GM23338 (cell line): ENCODE results near the gene CNGB1. TPM values are rescaled to one million over a fixed set of nuclear protein-coding genes. Genes with fewer than 3 reads are reported as not detected.
"Not testable (repeated sequence)": the region's sequence is repeated elsewhere in the genome, so short reads cannot be mapped to it uniquely, and the experiment has no call there.

Source experiments
- ATAC-seq: fragments of 200-7000 bp; cut with Tn5 transposase; 3 replicates; pipeline ENCODE4 v1.9.1; 2020
- DNase-seq: peaks from one replicate; pipeline ENCODE4 v3.0.0-alpha.2; 2015; ENCODE audit warnings: low spot score
- H2AFZ ChIP-seq: fragments of 200-600 bp; sonication (generic); 2 replicates; pipeline ENCODE4 v1.8.0; 2016; ENCODE audit warnings: antibody characterized with exemption, mild to moderate bottlenecking, moderate library complexity
- H3F3A ChIP-seq: fragments of 200-600 bp; sonication (generic); replicated peaks from 2 replicates; pipeline ENCODE4 v1.8.0; 2017; ENCODE audit warnings: antibody characterized with exemption, mixed run types, low read depth
- H3K27ac ChIP-seq: fragments of 200-600 bp; sonication (generic); 2 replicates; pipeline ENCODE4 v1.6.1; 2016; ENCODE audit warnings: low read depth
- H3K27me3 ChIP-seq: fragments of 200-600 bp; sonication (generic); 2 replicates; pipeline ENCODE4 v1.8.0; 2016; ENCODE audit warnings: mild to moderate bottlenecking, mixed run types, moderate library complexity; ENCODE audit not compliant: insufficient read depth
- H3K36me3 ChIP-seq: fragments of 200-600 bp; sonication (generic); 2 replicates; pipeline ENCODE4 v1.8.0; 2016; ENCODE audit warnings: mild to moderate bottlenecking; ENCODE audit not compliant: insufficient read depth
- H3K4me1 ChIP-seq: fragments of 200-600 bp; sonication (generic); 2 replicates; pipeline ENCODE4 v1.8.0; 2016; ENCODE audit warnings: mild to moderate bottlenecking, moderate library complexity; ENCODE audit not compliant: insufficient read depth
- H3K4me2 ChIP-seq: fragments of 200-600 bp; sonication (generic); 2 replicates; pipeline ENCODE4 v1.7.1; 2017; ENCODE audit warnings: mixed run types
- H3K4me3 ChIP-seq: fragments of 200-600 bp; sonication (generic); 2 replicates; pipeline ENCODE4 v1.6.1; 2016; ENCODE audit warnings: mixed run types
- H3K79me2 ChIP-seq: fragments of 200-600 bp; sonication (generic); replicated peaks from 2 replicates; pipeline ENCODE4 v1.8.0; 2017; ENCODE audit warnings: mild to moderate bottlenecking; ENCODE audit not compliant: insufficient read depth
- H3K9me2 ChIP-seq: fragments of 200-600 bp; sonication (generic); 2 replicates; pipeline ENCODE4 v1.8.0; 2017; ENCODE audit not compliant: insufficient read depth
- H4K20me1 ChIP-seq: fragments of 200-600 bp; sonication (generic); replicated peaks from 2 replicates; pipeline ENCODE4 v1.8.0; 2017; ENCODE audit warnings: mild to moderate bottlenecking; ENCODE audit not compliant: insufficient read depth
- H3K27ac Mint-ChIP-seq: 2 replicates; pipeline ENCODE4 v1.8.0; 2020; ENCODE audit warnings: inconsistent platforms, mild to moderate bottlenecking, moderate library complexity, mixed read lengths
- H3K27me3 Mint-ChIP-seq: 3 replicates; pipeline ENCODE4 v1.8.0; 2022; ENCODE audit warnings: low read depth, mild to moderate bottlenecking, moderate library complexity, mixed read lengths, inconsistent platforms; ENCODE audit not compliant: insufficient read depth, poor library complexity
- H3K36me3 Mint-ChIP-seq: 3 replicates; pipeline ENCODE4 v1.8.0; 2021; ENCODE audit warnings: low read depth, mild to moderate bottlenecking, inconsistent platforms, moderate library complexity, mixed read lengths
- H3K4me1 Mint-ChIP-seq: 3 replicates; pipeline ENCODE4 v1.8.0; 2020; ENCODE audit warnings: mild to moderate bottlenecking, inconsistent platforms, mixed read lengths
- H3K4me3 Mint-ChIP-seq: 3 replicates; pipeline ENCODE4 v1.8.0; 2021; ENCODE audit warnings: moderate library complexity, mild to moderate bottlenecking, inconsistent platforms, mixed read lengths
- H3K9me3 Mint-ChIP-seq: 3 replicates; pipeline ENCODE4 v1.8.0; 2020; ENCODE audit warnings: moderate library complexity, mild to moderate bottlenecking, inconsistent platforms, mixed read lengths
- CREB1 ChIP-seq: fragments of 250-450 bp; sonication (Bioruptor Pico); IDR thresholded peaks from 2 replicates; pipeline ENCODE4 v1.5.0; 2020; ENCODE audit warnings: low read depth, mild to moderate bottlenecking, moderate library complexity
- EZH2 ChIP-seq: fragments of 200-600 bp; sonication (generic); IDR thresholded peaks from one replicate; pipeline ENCODE4 v1.8.0; 2017; ENCODE audit warnings: antibody characterized with exemption, mild to moderate bottlenecking, low read depth; ENCODE audit not compliant: unreplicated experiment
- EZH2phosphoT487 ChIP-seq: fragments of 200-600 bp; sonication (generic); IDR thresholded peaks from one replicate; pipeline ENCODE4 v1.8.1; 2018; ENCODE audit warnings: antibody characterized with exemption; ENCODE audit not compliant: unreplicated experiment
- JUNB ChIP-seq: IDR thresholded peaks from one replicate; pipeline ENCODE4 v1.6.1; 2016; ENCODE audit warnings: antibody characterized with exemption; ENCODE audit not compliant: unreplicated experiment
- ZNF331 ChIP-seq: fragments of 250-450 bp; sonication (Bioruptor Pico); IDR thresholded peaks from 2 replicates; pipeline ENCODE4 v1.5.0; 2020; ENCODE audit warnings: low read depth, mild to moderate bottlenecking, moderate library complexity
- polyA plus RNA-seq: library from polyadenylated mRNA; unstranded; fragments of >200 nt; fragmentation: Nextera tagmentation; extraction: Ambion mirVana; gene quantifications from 2 replicates; pipeline ENCODE4 v1.2.1, GENCODE V29; 2016
- total RNA-seq: library from RNA; depleted of rRNA; stranded (reverse); fragments of >200 nt; shearing (Covaris generic); gene quantifications from 2 replicates; pipeline ENCODE4 v1.2.3, GENCODE V29; 2014
- TF ChIP-seq, protein P1 (sequence below): IDR thresholded peaks from 2 replicates; pipeline ENCODE4 v1.6.1; 2016; ENCODE audit warnings: antibody characterized with exemption
- TF ChIP-seq, protein P2 (sequence below), 2 experiments: fragments of 200-600 bp in 1 of 2; sonication (generic) in 1 of 2; conservative IDR thresholded peaks; 2 replicates each; pipeline versions ENCODE4 v1.5.1 to v1.6.1; 2016 to 2017; ENCODE audit warnings: antibody characterized with exemption in 2 of 2, low read depth in 2 of 2, mild to moderate bottlenecking in 2 of 2, moderate library complexity in 1 of 2
- TF ChIP-seq, protein P3 (sequence below): IDR thresholded peaks from one replicate; pipeline ENCODE4 v1.6.1; 2018; ENCODE audit warnings: antibody characterized with exemption; ENCODE audit not compliant: unreplicated experiment

Gene CNGB1
- total and polyA plus RNA-seq, 2 experiments from 2014 or later = not detected

DNA sequence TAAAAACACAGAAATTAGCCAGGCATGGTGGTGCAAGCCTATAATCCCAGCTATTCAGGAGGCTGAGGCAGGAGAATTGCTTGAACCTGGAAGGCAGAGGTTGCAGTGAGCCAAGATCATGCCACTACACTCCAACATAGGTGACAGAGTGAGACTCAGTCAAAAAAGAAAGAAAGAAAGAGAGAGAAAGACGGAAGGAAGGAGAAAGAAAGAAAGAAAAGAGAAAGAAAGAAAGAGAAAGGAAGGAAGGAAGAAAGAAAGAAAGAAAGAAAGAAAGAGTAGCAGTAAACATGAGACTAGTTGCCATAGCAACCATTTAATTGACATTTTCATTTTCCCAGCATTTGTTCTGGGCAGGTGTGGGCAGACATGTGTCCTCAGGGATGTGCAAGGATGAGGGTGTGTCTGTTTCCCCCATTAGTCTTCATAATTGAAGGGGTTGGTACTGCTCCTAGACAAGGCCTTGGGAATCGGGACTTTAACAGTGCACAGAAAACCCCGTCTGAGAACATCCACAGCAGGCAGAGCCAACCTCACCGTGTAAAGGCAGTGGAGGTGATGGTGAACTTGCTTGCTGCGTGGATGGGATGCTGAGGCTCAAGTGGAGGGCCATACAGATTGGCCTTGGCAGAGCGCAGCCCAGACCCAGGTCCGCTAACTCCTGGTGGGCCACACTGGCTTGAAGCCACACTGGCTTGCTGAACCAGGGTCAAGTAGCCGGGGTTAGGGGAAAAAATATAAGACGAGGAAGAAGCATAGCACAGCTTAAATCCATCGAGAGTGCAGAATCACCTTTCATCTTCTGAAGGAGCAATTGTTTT is 133.4 kb downstream of the CNGB1 start:
- Mint-ChIP-seq H3K27ac (no peak overlapping the region), H3K9me3 (no peaks in the 10 kb centered on the region)
- peak; percentile 32 for ATAC-seq

DNA sequence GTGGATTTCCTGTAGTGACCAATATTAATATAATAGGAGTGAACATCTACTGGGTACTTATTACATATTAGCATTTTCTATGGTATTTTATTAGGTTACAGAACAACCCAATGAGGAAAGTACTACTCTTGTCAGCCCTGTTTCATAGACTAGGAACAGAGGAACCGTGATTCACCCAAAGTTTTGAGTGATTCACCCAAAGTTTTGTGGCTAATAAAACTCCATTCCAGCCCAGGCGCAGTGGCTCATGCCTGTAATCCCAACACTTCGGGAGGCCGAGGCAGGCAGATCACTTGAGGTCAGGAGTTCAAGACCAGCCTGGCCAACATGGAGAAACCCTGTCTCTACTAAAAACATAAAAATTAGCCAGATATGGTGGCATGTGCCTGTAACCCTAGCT is 135.5 kb downstream of the CNGB1 start:
- not testable (repeated sequence) for H3K36me3 ChIP-seq, H3K79me2 ChIP-seq, H3K4me3 Mint-ChIP-seq, H3K36me3 Mint-ChIP-seq, H4K20me1 ChIP-seq, H2AFZ ChIP-seq, H3K9me3 Mint-ChIP-seq, H3K9me2 ChIP-seq, H3K4me3 ChIP-seq, DNase-seq, H3K4me2 ChIP-seq, H3F3A ChIP-seq, ATAC-seq, H3K27ac ChIP-seq, H3K27me3 ChIP-seq
- H3K27me3 Mint-ChIP-seq = peaks cover 12% of the 10 kb centered on the region
- peak overlapping the region; percentile 28; the same call in 1 of the 2 replicates for H3K27ac Mint-ChIP-seq
- H3K4me1 Mint-ChIP-seq = peaks cover 25% of the 10 kb centered on the region
- peaks cover 20% of the 10 kb centered on the region for H3K4me1 ChIP-seq

More for the DNA sequence above, 133.4 kb downstream of the CNGB1 start:
- Histone ChIP-seq H3K36me3 (no peaks in the 10 kb centered on the region), H2AFZ (peak overlapping the region; percentile 90), H3F3A (peaks cover 4% of the 10 kb centered on the region; the same call in 1 of the 2 replicates), H3K4me1 (peaks cover 20% of the 10 kb centered on the region), H4K20me1 (no peaks in the 10 kb centered on the region), H3K4me2 (no peak overlapping the region; the same call in 1 of the 2 replicates), H3K4me3 (no peak overlapping the region), H3K27ac (peak overlapping the region; percentile 45), H3K9me2 (no peaks in the 10 kb centered on the region), H3K27me3 (no peaks in the 10 kb centered on the region), H3K79me2 (no peaks in the 10 kb centered on the region)
- peaks cover 9% of the 10 kb centered on the region for H3K27me3 Mint-ChIP-seq
- H3K36me3 Mint-ChIP-seq = no peaks in the 10 kb centered on the region; the same call in 2 of the 3 replicates
- peak; percentile 22 for DNase-seq
- H3K4me3 Mint-ChIP-seq = no peak overlapping the region
- H3K4me1 Mint-ChIP-seq = peaks cover 31% of the 10 kb centered on the region
- TF ChIP-seq, protein P1, sequence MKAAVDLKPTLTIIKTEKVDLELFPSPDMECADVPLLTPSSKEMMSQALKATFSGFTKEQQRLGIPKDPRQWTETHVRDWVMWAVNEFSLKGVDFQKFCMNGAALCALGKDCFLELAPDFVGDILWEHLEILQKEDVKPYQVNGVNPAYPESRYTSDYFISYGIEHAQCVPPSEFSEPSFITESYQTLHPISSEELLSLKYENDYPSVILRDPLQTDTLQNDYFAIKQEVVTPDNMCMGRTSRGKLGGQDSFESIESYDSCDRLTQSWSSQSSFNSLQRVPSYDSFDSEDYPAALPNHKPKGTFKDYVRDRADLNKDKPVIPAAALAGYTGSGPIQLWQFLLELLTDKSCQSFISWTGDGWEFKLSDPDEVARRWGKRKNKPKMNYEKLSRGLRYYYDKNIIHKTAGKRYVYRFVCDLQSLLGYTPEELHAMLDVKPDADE = no peak
- TF ChIP-seq JUNB (no peak), ZNF331 (no peak)
- TF ChIP-seq, protein P2, sequence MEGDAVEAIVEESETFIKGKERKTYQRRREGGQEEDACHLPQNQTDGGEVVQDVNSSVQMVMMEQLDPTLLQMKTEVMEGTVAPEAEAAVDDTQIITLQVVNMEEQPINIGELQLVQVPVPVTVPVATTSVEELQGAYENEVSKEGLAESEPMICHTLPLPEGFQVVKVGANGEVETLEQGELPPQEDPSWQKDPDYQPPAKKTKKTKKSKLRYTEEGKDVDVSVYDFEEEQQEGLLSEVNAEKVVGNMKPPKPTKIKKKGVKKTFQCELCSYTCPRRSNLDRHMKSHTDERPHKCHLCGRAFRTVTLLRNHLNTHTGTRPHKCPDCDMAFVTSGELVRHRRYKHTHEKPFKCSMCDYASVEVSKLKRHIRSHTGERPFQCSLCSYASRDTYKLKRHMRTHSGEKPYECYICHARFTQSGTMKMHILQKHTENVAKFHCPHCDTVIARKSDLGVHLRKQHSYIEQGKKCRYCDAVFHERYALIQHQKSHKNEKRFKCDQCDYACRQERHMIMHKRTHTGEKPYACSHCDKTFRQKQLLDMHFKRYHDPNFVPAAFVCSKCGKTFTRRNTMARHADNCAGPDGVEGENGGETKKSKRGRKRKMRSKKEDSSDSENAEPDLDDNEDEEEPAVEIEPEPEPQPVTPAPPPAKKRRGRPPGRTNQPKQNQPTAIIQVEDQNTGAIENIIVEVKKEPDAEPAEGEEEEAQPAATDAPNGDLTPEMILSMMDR (conservative IDR thresholded peaks at IDR 0.05; ENCODE audit: low read depth in 2 of 2) = no peak

DNA sequence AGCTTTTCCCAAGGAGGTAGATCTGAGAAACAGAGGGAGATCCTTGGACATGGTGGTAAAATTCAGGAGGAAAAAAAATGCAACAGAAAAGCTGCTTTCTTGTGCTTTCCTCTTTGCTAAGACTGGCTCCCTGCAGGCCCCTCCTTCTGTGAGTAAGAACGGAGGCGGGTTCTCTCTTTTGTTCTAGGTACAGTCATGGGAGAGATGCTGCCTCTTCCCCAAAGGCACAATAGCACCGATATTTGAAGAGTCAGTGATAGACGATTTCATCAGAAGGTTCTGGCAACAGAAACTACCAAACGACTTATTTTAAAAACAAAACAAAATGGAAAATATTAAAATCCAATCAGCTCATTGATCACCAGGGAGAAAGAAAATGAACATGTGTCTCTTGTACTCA is 136.0 kb downstream of the CNGB1 start:
- peaks cover 12% of the 10 kb centered on the region for H3K27me3 Mint-ChIP-seq
- H3K27ac Mint-ChIP-seq = peak overlapping the region; percentile 28; the same call in 1 of the 2 replicates
- H3K9me3 Mint-ChIP-seq = no peaks in the 10 kb centered on the region
- H3K9me2 ChIP-seq = no peaks in the 10 kb centered on the region
- H4K20me1 ChIP-seq = no peaks in the 10 kb centered on the region
- DNase-seq = peak; percentile 58
- no peak overlapping the region for H3K27ac ChIP-seq
- H3K79me2 ChIP-seq = no peaks in the 10 kb centered on the region
- H3K27me3 ChIP-seq = no peaks in the 10 kb centered on the region
- H3K4me3 ChIP-seq = no peak overlapping the region
- H3K4me1 Mint-ChIP-seq = peaks cover 25% of the 10 kb centered on the region
- H3K4me1 ChIP-seq = peaks cover 20% of the 10 kb centered on the region
- H2AFZ ChIP-seq = no peak overlapping the region
- ATAC-seq = peak; percentile 80
- peaks cover 4% of the 10 kb centered on the region; the same call in 1 of the 2 replicates for H3F3A ChIP-seq
- no peak overlapping the region for H3K4me2 ChIP-seq
- no peaks in the 10 kb centered on the region for H3K36me3 ChIP-seq
- H3K36me3 Mint-ChIP-seq = no peaks in the 10 kb centered on the region
- H3K4me3 Mint-ChIP-seq = no peak overlapping the region
- TF ChIP-seq JUNB (no peak), EZH2phosphoT487 (no peak), CREB1 (no peak), ZNF331 (no peak), EZH2 (no peak)
- TF ChIP-seq, protein P2 (conservative IDR thresholded peaks at IDR 0.05; ENCODE audit: low read depth in 2 of 2) = no peak
- TF ChIP-seq, protein P3, sequence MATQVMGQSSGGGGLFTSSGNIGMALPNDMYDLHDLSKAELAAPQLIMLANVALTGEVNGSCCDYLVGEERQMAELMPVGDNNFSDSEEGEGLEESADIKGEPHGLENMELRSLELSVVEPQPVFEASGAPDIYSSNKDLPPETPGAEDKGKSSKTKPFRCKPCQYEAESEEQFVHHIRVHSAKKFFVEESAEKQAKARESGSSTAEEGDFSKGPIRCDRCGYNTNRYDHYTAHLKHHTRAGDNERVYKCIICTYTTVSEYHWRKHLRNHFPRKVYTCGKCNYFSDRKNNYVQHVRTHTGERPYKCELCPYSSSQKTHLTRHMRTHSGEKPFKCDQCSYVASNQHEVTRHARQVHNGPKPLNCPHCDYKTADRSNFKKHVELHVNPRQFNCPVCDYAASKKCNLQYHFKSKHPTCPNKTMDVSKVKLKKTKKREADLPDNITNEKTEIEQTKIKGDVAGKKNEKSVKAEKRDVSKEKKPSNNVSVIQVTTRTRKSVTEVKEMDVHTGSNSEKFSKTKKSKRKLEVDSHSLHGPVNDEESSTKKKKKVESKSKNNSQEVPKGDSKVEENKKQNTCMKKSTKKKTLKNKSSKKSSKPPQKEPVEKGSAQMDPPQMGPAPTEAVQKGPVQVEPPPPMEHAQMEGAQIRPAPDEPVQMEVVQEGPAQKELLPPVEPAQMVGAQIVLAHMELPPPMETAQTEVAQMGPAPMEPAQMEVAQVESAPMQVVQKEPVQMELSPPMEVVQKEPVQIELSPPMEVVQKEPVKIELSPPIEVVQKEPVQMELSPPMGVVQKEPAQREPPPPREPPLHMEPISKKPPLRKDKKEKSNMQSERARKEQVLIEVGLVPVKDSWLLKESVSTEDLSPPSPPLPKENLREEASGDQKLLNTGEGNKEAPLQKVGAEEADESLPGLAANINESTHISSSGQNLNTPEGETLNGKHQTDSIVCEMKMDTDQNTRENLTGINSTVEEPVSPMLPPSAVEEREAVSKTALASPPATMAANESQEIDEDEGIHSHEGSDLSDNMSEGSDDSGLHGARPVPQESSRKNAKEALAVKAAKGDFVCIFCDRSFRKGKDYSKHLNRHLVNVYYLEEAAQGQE = no peak
